ENCODE results near the gene CRYBG3. TPM values are rescaled to one million over a fixed set of nuclear protein-coding genes. Genes with fewer than 3 reads are reported as not detected.

Gene CRYBG3
- total and polyA plus RNA-seq, 4 donors: 1.1 to 9.5 (median 2.5) TPM

GRCh38 chr3:97823046-97824004 is 1.5 kb downstream of the CRYBG3 start:
- 71% methylated on average over 17 of the region's 17 CpGs for WGBS

GRCh38 chr3:97825101-97825500 is 3.3 kb downstream of the CRYBG3 start:
- no peaks in the 10 kb centered on the region for H3K9me3 ChIP-seq (ENCODE audit: control insufficient read depth in 4 of 4, low read length in 3 of 4)
- H3K27ac ChIP-seq (ENCODE audit: low read depth in 1 of 2, low read length in 2 of 2): no peak overlapping the region
- H3K4me3 ChIP-seq (ENCODE audit: low read depth in 1 of 3, low read length in 3 of 3): no peak overlapping the region
- no peaks in the 10 kb centered on the region for H3K27me3 ChIP-seq (ENCODE audit: control insufficient read depth in 4 of 4, insufficient read depth in 4 of 4, low read length in 3 of 4)
- WGBS: 99% methylated on average over 1 of the region's 1 CpG
- H3K4me1 ChIP-seq (ENCODE audit: control insufficient read depth in 4 of 4, insufficient read depth in 4 of 4, low read length in 3 of 4): peaks cover 0 to 7% (median 2%) of the 10 kb centered on the region in 4 donors
- H3K9ac ChIP-seq (ENCODE audit: low read depth in 1 of 2, low read length in 2 of 2): no peak overlapping the region
- no peak for DNase-seq (ENCODE audit: low spot score)
- H3K36me3 ChIP-seq (ENCODE audit: control insufficient read depth in 4 of 4, insufficient read depth in 3 of 4, low read depth in 1 of 4, low read length in 3 of 4): no peaks in the 10 kb centered on the region
- TF ChIP-seq TAF1 (conservative IDR thresholded peaks at IDR 0.05) (no peak), NR2F2 (IDR thresholded peaks at IDR 0.05) (no peak), CTCF (IDR thresholded peaks at IDR 0.05; ENCODE audit: low read depth, low read length, missing input control) (no peak), YY1 (IDR thresholded peaks at IDR 0.05) (no peak), REST (IDR thresholded peaks at IDR 0.05) (no peak), EGR1 (IDR thresholded peaks at IDR 0.05; ENCODE audit: low read depth in 2 of 2) (no peak)

More at GRCh38 chr3:97823046-97824004, 1.5 kb downstream of the CRYBG3 start:
- H3K9me3 ChIP-seq (ENCODE audit: control insufficient read depth in 4 of 4, low read length in 3 of 4): no peaks in the 10 kb centered on the region
- H3K36me3 ChIP-seq (ENCODE audit: control insufficient read depth in 4 of 4, insufficient read depth in 3 of 4, low read depth in 1 of 4, low read length in 3 of 4): no peaks in the 10 kb centered on the region
- H3K9ac ChIP-seq (ENCODE audit: low read depth in 1 of 2, low read length in 2 of 2): peak overlapping the region; percentile 68 to 74
- H3K27ac ChIP-seq (ENCODE audit: low read depth in 1 of 2, low read length in 2 of 2): no peak overlapping the region
- H3K27me3 ChIP-seq (ENCODE audit: control insufficient read depth in 4 of 4, insufficient read depth in 4 of 4, low read length in 3 of 4): no peaks in the 10 kb centered on the region
- DNase-seq (ENCODE audit: low spot score): no peak
- TF ChIP-seq ZBTB33 (IDR thresholded peaks at IDR 0.05) (no peak), RXRA (IDR thresholded peaks at IDR 0.05) (no peak), REST (IDR thresholded peaks at IDR 0.05) (no peak), MAX (IDR thresholded peaks at IDR 0.05) (no peak), YY1 (IDR thresholded peaks at IDR 0.05) (no peak), ATF3 (IDR thresholded peaks at IDR 0.05) (no peak)
- peak overlapping the region in 2 of 3 donors; percentile 85 to 97 for H3K4me3 ChIP-seq (ENCODE audit: low read depth in 1 of 3, low read length in 3 of 3)
- H3K4me1 ChIP-seq (ENCODE audit: control insufficient read depth in 4 of 4, insufficient read depth in 4 of 4, low read length in 3 of 4): peaks cover 0 to 7% (median 2%) of the 10 kb centered on the region in 4 donors
